ENCODE measurements around the gene MEGF11.

MEGF11 gene

DNA sequence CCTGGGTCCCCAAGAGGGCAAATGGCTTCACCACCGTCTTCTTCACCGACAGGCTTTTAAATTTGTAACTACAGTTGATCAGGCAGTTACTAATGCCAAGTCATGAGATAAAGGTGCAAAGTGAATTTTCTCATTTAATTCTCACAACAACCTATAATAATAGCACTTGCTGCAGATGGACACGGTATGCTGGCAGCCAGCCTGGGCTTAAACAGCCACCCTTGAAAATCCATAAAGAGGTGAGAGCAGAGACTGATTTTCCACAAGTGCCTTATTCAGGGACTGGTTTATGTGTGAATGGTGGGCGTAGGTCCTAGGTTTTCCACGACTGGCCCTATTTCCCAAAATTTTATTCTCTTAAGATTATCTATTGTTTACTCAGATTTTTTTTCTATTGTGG, 266.4 kb downstream of the MEGF11 start:
- DNase-seq (ENCODE audit: low read depth) = no peak
- H3K4me3 ChIP-seq (ENCODE audit: control insufficient read depth, low read depth, low read length) = no peak overlapping the region
- TF ChIP-seq, protein P1, sequence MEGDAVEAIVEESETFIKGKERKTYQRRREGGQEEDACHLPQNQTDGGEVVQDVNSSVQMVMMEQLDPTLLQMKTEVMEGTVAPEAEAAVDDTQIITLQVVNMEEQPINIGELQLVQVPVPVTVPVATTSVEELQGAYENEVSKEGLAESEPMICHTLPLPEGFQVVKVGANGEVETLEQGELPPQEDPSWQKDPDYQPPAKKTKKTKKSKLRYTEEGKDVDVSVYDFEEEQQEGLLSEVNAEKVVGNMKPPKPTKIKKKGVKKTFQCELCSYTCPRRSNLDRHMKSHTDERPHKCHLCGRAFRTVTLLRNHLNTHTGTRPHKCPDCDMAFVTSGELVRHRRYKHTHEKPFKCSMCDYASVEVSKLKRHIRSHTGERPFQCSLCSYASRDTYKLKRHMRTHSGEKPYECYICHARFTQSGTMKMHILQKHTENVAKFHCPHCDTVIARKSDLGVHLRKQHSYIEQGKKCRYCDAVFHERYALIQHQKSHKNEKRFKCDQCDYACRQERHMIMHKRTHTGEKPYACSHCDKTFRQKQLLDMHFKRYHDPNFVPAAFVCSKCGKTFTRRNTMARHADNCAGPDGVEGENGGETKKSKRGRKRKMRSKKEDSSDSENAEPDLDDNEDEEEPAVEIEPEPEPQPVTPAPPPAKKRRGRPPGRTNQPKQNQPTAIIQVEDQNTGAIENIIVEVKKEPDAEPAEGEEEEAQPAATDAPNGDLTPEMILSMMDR (conservative IDR thresholded peaks at IDR 0.05; ENCODE audit: control insufficient read depth, insufficient read depth, low read depth, low read length) = no peak

DNA sequence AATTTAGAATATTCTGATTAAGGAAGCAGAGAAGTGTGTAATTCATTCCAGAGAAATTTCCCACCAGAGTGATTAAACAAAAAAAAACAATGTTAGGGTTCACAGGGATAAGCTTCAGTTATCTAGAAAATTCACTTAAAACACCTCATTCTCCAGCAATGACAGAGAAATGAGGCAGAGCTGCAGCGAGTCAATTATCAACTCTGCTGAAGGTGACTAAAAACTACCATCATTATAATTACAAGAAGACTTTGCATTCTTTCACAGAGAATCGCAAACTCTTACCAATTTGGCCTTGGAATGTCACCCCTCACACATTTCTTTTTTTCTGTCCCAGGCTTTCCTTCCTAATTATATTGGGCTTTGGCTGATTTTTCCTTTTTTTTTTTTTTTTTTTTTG, 267.1 kb downstream of the MEGF11 start:
- H3K4me3 ChIP-seq (ENCODE audit: control insufficient read depth, low read depth, low read length) = no peak overlapping the region
- no peak for DNase-seq (ENCODE audit: low read depth)
- TF ChIP-seq, protein P1 (conservative IDR thresholded peaks at IDR 0.05; ENCODE audit: control insufficient read depth, insufficient read depth, low read depth, low read length) = no peak

DNA sequence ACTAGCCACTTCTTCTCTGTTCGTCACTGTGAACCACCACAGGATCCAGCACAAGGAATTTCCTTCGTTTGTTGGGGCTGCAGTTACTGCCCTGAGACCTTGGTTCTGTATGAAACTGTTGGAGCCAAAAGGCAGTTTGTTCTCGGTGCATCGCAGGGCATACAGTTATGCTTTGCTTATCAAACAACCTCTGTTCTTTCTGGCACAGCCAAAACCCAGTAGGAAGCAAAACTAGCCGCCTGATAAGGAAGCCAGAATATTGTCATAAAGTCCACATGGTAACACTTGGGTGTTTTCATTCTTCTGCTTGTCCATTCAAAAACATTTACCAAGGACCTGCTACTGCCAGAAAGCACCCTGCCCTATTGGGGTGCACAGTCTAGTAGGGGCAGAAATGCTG, 268.2 kb downstream of the MEGF11 start:
- TF ChIP-seq, protein P1 (conservative IDR thresholded peaks at IDR 0.05; ENCODE audit: control insufficient read depth, insufficient read depth, low read depth, low read length) = no peak
- no peak for DNase-seq (ENCODE audit: low read depth)
- H3K4me3 ChIP-seq (ENCODE audit: control insufficient read depth, low read depth, low read length) = no peak overlapping the region

DNA sequence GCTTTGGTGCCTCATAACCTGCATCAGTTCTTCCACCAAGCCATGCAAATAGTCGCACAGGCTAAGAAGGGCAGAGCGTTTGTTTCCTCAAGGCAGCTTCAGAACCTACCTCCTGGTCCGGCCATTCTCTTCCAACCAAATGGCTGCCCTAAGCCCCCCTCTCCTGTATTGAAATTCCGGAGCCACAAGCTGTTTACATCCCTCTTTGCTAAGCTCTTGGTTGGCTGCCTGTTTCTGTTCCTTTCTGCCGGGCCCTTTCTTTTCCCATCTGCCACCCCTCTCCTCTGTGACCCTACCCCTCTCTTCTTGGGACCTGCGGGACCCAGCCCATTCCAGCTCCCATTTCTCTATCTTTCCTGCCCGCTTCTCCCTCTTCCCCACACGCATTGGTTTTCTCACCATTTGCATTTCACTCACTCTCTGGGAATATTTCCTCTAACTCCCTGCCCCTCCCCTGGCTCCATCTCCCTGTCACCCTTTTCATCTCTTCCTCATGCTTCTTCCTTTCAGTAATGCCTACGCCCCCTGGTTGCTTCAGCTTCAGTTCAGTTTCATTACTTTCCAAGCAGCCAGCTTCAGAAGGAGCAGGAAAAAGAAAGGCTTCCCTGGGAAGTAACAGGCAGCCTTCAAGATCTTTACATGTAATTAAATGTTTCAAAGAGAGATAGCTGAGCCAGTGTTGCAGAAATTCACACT, 270.8 kb downstream of the MEGF11 start:
- H3K4me3 ChIP-seq (ENCODE audit: control insufficient read depth, low read depth, low read length) = no peak overlapping the region
- TF ChIP-seq, protein P1 (conservative IDR thresholded peaks at IDR 0.05; ENCODE audit: control insufficient read depth, insufficient read depth, low read depth, low read length) = no peak
- no peak for DNase-seq (ENCODE audit: low read depth)

DNA sequence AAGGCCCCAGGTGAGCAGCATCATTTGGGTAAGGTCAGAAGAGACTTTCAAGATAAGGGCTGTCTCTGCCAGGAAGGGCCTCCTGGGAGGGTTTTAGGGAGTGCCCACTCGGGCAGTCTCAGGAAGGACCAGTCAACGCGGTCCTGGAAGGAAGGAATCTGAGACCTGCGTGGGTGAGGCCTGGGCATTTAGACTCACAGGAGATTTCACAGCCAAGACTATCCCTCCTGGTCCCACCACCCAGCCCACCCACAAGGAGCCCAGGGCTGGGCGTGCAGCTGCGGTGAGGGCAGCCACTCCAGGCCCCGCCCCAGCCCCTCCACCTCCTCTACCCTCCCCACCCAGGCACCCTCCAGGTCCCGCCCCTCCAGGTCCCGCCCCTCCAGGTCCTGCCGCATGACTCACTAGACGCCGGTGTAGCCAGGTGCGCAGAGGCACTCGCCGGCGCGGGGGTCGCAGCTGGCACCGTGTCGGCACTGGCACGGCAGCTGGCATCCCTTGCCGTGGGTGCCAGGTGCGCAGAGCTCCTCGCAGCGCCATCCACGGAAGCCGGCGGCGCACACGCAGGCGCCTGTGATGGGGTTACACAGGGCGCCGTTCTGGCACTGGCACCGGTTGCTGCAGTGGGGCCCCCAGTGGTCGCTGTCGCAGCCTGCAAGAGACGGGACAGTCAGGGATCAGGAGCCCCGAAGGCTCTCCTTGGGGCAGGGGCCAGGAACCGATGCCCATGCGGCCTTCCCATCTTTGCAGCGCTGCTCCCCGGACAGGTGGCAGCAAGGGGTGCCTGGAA, 271.5 kb downstream of the MEGF11 start:
- DNase-seq (ENCODE audit: low read depth) = no peak
- no peak overlapping the region for H3K4me3 ChIP-seq (ENCODE audit: control insufficient read depth, low read depth, low read length)
- TF ChIP-seq, protein P1 (conservative IDR thresholded peaks at IDR 0.05; ENCODE audit: control insufficient read depth, insufficient read depth, low read depth, low read length) = no peak

DNA sequence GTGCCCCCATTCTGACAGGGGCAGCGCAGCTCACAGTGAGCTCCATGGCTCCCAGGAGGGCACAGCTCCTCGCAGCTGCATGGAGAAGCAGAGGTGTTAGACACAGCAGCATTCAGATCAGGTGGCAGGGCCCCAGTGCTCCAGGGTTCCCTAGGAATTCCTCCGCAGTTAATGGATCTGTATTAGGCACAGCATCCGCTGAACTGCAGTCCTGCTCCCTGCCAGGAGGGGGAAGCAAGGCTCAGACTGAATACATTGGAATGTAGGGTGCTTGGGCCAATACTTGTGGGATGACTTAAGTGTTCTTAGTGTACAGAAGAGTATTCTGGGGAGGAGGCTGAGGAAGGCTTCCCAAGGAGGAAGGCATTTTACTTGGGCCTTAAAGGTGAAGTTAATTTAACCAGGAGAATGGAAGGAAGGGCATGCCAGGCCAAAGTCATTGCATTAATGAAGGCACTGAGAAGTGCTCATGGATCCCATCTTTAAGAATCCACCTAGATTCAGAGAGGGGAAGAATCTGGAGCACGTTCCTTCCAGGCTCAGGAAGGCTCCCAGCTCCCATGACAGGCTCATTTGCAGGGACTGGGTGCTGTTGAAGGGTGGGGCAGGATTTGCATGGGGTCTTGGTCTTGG, 272.6 kb downstream of the MEGF11 start:
- TF ChIP-seq, protein P1 (conservative IDR thresholded peaks at IDR 0.05; ENCODE audit: control insufficient read depth, insufficient read depth, low read depth, low read length) = peak; percentile 89
- DNase-seq (ENCODE audit: low read depth) = peak; percentile 84

More for the DNA sequence above, 272.6 kb downstream of the MEGF11 start:
- no peak overlapping the region for H3K4me3 ChIP-seq (ENCODE audit: control insufficient read depth, low read depth, low read length)

Data from fibroblast of mammary gland (primary cell).